Stimulated activated CD8-positive, alpha-beta memory T cell treated with anti-CD3 and anti-CD28 coated beads, Interleukin-7, amount 100 ng/mL, for 4 hours (primary cell): ENCODE results near the gene SUSD6.

Experiments used
- DNase-seq, 2 donors: peaks; one replicate each; pipeline ENCODE4 v3.0.0-alpha.2; 2020; ENCODE audit warnings: low read depth in 2 of 2

The SUSD6 gene

GRCh38 chr14:69763761-69764510 is 152.5 kb downstream of the SUSD6 start:
- no peak for DNase-seq
